Germinal center (tissue), 1 donor: ENCODE data around the gene KLF14.
"Not testable (repeated sequence)": the region's sequence is repeated elsewhere in the genome, so short reads cannot be mapped to it uniquely, and the experiment has no call there.

Experiments
- DNase-seq: peaks from one replicate; pipeline ENCODE4 v3.0.0; 2012; ENCODE audit warnings: mixed read lengths, low spot score

The KLF14 gene

DNA sequence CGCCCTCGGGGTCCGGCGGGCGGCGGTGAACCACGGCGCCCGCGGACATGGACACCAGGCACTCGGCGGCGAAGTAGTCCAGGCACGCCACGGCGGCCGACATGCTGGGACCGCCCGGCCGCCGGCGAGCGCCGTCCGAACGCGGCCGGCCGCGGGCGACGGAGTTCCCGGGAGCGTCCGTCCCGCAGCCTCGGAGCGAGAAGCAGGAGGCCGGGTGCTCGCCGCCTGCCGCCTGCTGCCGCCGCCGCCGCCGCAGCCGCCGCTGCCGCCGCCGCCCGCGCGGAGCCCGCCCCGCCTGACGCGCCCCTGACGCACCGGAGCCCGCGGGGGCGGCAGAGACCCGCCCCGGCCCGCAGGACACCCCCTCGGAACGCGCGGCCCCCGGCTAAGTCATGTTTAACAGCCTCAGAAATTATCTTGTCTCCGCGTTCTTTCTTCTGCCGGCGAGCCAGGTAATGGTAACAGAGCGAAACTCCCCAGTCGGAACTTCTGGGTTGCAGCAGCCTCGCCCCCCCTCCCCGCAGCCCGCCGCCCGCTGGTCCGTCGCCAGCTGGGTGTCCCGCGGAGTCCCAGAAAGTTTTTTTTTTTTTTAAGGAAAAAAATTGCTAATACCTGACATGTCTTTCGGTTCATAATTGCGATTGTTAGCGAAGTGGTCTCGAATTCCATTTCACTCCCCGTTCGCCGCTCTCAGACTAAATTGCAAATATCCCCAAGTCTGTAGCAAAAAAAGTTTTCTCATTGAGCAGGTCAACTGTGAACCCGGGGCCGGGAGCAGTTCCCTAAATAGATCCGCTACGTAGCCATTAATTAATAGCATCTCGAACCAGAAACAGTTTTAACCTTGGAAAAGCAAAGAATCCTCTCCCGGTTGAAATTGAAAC lies at the start of gene KLF14:
Gene KLF14 (minus strand): TSS at position 277 of the 884 bp plus-strand sequence. CDS start 174 bp downstream, at position 103.
- peak; percentile 56 for DNase-seq

DNA sequence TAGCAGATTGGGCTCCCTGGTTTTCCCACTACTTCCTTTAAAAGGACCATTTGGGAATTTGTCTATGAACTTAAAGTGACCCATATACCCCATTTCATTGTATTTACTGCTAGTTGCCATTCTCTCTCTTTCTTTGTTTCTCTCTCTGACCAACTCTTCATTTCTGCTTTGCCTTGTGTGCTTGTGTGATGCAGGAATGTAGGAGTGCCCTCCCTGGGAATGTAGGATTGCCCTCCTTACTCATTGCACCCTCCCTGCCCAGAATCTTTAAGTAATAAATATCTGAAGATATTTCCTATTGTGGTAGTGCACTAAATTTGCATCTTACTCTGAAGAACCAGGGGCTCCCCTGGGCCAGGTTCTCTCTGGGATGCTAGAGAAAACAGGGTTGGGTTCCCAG lies 47.3 kb upstream of the KLF14 start:
- no peak for DNase-seq

DNA sequence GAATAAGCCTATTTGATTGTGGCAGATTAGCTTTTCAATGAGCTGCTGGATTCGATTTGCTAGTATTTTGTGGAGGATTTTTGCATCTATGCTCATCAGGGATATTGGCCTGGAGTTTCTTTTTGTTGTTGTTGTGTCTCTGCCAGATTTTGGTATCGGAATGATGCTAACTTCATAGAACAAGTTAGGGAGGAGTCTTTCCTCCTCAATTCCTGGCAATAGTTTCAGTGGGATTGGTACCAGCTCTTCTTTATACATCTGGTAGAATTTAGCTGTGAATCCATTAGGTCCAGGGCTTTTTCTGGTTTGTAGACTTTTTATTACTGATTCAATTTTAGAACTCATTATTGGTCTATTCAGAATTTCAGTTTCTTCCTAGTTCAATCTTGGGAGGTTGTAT lies 43.4 kb upstream of the KLF14 start:
- no peak for DNase-seq

DNA sequence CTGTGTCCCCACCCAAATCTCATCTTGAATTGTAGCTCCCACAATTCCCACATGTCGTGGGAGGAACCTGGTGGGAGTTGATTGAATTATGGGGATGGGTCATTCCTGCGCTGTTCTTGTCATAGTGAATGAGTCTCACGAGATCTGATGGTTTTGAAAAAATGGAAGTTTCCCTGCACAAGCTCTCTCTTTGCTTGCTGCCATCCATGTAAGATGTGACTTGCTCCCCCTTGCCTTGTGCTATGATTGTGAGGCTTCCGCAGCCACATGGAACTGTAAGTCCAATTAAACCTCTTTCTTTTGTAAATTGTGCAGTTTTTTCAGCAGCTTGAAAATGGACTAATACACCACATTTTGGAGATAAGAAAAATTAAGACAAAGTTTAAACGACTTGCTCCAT lies 38.4 kb upstream of the KLF14 start:
- DNase-seq, result not testable (repeated sequence)

DNA sequence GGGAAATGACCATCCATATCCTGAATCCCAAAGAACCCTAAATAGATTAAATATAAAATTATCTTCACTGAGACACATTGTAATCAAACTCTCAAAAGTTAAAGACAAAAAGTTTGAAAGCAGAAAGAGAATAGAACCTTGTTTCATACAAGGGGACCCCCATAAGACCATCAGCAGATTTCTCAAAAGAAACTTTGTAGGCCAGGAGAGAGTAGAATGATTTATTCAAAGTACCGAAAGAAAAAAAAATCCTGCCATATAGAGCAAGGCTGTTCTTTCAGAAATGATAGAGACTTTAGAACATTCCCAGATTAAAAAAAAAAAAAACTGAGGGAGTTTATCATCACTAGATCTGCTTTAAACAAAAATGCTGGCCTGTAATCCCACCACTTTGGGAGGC lies 34.8 kb upstream of the KLF14 start:
- no peak for DNase-seq

DNA sequence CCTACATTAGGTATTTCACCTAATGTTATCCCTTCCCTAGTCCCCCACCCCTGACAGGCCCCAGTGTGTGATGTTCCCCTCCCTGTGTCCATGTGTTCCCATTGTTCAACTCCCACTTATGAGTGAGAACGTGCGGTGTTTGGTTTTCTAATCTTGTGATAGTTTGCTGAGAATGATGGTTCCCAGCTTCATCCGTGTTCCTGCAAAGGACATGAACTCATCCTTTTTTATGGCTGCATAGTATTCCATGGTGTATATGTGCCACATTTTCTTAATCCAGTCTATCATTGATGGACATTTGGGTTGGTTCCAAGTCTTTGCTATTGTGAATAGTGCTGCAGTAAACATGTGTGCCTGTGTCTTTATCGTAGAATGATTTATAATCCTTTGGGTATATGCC lies 30.6 kb upstream of the KLF14 start:
- DNase-seq, result not testable (repeated sequence)

DNA sequence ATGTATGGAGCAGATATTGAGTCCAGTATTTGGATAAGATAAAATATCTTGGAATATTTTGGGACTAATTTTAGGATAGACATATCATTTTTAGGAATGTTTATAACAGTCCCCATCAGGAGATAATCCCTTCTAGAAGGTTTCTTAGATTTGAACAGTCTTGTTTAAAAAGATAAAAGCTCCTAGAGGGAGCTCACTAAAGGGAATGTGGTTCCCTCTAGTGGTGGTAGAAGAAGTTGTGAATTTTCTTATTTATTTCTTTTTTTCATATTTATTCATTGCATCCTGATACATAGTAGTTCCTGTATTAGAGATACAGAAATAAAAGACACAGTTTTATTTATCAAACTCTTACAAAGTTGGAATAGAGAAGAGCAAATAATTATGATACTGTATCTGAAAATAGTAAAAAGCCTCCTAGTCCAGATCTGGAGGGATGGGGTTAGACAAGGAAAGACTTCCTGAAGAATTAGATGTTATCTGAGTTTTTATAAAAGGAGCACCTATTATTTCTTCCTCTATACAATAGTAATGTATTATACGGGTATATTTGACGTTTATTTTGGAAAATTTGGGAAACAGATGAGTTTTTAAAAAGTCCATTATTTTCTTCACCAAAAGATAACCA lies 24.5 kb upstream of the KLF14 start:
- DNase-seq, result peak; percentile 36

DNA sequence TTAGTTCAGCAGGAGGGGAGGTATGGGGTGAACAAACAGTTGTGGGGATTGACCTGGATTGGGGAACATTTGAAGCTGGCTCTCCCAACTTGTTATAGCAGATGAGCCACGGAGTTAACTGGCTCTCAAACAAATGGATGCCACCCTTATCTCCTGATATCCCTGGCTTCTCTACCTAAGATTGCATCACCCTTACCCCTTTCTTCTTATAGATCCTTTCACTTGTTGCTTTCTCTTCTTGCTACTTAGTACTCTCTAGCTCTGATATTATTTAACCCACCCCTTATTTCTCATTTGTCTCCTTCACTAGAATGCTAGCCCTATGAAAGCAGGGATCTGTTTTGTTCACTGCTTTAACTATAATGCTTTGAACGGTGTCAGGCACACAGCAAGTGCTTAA lies 22.3 kb upstream of the KLF14 start:
- DNase-seq, result no peak

DNA sequence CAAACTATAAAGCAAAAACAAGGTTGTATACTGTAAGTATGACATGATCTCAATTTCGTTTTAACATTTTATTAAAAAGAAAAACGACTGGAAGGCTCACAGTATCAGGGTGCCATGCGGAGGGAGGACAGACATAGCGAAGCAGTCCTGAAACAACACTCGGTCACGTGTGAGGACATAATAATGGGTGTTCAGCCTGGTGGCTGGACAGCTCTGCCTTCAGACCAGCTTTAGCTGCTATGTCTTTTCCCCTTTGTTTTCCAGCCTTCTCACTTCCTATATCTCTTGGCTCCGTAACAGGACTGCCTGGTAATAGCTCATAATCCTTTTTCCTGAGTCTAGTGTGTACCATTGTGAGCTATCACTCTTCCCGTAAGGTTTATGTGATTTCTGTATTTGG lies 18.4 kb upstream of the KLF14 start:
- no peak for DNase-seq

DNA sequence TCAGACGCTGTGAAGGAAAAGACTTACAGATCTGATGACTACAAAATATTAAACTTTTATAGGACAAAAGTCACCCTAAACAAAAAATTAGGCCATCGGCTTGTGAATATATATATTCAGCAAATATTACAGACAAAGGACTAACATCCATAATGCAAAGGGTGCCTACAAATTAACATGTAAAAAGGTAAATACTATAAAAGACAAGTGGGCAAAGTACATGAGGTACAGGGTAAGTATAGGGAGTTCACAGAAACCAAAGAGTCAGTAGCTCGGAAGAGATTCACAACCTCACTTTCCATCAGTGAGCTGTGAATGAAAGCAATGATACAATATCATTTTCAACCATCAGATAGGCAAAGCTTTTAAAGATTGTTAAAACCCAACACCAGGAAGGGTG lies 16.7 kb upstream of the KLF14 start:
- no peak for DNase-seq

DNA sequence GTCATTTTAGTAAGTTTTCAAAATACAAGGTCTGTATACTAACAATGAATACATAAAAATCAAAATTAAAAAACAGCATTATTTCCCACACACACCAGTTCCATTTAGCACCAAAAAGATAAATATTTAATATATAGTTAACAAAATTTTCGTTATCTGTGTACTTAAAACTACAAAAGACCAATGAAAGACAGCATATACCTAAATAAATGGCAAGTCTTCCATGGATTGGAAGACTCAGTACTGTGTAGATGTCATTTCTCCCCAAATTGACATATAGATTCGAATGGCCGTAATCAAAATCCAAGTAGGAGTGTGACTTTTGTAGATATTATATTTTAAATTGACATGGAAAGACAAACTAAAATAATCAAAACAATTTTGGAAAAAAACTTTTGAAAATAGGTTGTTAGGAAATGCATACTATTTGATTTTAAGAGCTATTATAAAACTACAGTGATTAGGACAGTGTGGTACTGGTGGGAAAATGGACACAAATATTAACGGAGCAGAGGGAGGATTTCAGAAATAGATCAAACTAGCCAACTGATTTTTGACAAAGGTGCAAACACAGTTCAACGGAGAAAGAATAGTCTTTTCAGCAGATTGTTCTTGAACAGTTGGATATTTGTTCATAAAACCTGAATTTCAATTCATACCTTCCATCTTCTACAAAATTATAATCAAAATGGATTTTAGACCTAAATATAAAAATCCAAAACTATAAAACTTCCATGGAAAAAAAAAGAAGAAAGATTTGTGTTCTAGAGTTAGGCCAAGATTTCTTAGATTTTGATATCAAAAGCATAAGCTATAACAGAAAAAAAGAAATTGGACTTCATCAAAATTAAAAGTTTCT lies 14.8 kb upstream of the KLF14 start:
- no peak for DNase-seq

DNA sequence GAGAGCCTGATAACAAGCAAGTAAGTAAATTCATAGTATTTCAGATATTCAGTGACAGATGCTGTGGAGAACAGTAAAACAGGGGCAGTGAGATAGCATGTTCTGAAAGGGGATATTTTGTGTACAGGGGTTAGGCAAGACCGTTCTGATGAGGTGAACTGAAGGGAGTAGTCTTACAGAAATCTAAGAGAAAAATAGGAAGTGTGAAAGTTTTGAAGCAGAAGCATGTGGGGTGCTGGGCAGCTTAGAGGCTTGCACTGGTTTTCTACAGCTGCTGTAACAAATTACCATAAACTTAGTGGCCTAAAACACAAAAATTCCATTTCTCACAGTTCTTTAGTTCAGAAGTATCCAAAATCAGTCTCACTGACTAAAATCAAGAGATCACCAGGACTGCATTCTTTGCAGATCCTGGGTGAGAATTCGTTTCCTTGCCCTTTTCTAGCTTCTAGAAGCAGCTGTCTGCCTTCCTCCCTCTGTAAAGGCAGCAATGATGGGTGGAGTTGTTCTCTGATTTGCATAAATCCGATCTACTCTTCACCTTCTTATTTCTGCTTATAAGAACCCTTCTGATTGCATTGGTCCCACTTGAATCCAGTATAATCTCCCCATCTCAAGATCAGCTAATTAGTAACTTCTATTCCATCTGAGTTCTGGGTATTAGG lies 7.5 kb upstream of the KLF14 start:
- DNase-seq, result peak; percentile 23

DNA sequence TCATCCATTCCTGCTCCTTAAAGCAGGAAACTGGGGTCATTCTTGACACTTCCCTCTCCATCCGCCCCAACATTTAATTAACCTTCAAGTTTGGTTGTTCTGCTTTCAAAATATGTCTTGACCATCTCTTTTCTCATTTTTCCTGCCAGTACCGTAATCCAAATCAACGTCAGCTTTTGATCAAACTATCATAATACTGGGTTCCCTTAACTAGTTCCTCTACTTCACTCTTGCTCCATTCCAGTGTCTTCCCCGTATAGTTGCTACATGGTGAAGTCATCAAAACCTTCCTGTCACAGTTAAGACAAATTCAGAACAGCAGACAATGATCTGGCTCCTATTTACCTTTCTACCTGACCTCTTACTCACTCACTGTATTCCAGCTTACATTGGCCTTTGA lies 6.6 kb upstream of the KLF14 start:
- DNase-seq, result no peak

DNA sequence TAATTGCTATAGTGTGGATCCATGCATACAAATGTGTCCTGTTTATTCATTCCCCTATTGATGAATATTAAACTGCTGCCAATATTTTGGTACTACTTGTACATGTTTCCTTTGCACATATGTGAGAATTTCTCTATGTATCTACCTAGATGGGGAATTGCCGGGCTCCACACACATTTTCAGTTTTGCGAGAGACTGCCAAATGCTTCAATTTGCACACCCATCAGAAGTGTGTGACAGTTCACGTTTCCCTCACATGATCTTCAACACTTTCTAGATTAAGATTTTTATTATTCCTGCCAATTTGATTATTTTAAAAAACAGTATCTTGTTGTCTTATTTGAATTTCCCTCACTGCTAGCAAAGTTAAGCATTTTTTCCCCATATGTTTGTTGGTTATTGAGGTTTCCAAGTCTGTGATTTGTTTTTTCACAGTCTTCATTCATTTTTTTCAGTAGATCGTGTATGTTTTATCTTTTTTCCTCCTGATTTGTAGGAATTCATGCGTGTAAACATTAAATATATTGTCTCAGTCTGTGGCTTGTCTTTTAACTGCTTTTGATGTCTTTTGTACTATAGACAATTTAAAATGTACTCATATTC lies 2.4 kb upstream of the KLF14 start:
- no peak for DNase-seq

DNA sequence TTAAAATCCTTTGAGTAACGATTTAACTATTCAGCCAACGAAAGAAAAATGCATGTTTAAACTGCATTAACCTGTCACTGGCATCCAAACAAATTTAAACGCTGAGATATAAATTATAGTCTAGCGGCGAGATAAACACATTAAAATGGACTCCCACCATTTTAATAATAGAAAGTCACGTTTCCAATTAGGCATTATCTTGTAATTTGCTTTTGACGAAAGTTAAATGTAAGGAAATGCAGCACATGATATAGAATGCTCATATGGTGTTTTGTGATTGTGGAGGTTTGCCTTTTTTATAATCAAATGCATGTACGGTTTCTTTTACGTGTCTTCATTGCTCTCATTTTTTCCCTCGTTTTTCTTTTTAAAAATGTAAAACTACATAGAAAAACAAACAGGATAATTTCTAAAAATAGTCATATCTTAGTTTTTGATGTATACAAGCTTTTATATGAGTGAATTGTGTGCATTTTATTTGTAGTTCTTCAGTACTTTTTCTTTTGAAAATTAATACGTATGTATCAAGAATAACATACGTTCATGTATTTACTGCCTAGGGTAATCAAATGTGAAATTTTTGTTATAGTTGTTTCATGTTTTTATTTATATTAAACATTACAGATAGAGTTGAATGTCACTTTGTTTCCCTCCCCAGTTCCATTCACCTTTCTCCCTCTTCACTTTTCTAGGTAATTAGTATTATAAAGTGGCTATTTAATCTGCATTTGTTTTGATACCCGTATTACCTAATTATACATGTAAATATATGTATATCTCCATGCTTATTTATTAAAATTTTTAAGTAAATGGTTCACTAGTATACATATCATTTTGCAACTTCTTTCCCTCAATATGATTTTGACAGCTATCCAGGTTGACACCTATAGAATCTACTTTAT lies 1.1 kb upstream of the KLF14 start:
- no peak for DNase-seq

DNA sequence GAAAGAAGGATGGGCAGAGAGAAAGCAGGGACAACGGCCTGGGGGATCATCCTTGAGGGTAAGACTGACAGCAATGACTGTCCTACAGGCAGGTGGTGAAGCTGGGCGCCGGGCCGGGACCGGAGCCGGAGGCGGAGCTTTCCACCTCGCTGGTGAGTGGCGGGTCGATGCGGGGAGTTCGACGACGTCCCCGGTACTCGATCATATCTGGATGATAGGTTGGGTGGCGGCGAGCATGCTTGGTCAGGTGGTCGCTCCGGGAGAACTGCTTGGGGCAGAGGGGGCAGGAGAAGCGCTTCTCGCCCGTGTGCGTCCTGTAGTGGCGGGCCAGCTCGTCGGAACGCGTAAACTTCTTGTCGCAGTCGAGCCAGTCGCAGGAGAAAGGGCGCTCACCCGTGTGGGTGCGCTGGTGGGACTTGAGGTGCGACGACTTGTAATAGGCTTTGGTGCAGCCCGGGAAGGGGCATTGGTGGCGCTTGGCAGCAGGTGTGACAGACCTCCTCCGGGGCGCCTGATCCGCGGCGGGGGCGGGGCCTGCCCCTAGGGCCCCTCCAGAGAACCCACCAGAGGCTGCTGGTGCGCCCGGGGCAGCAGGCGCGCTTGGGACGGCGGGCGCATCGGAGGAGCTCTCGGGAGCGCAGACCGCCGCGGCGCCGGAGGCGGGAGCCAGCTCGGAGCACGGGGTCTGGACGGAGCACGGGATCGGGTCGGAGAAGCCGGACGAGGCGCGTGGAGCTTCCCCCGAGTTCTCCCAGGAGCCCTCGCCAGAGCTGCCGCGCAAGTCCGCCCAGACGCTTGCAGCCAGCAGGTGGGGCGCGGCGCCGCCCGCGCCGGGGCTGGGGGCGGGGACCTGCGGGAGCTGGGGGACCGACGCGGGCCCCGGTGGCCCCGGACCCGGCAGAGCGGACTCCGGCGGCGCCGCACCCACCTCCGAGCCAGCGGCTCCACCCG lies 752 bp downstream of the KLF14 start:
- peak; percentile 47 for DNase-seq

DNA sequence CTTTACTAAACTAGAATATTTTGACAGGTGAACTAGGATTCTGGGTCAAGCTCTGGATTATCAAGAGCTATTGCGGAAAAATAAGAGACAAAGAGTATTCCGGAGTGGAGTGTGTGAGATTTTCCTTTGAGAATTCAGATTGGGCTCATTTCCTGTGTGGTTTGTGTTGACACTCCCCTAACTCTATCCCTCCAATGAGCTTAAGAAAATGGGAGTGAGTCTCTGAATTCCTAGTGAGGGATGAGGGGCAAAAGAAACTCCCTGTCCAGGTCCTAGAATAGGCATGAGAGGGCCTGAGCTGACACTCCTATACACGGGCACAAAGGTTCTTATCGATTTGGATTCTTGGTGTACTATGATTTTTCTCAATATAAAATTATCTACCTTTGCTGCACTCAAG lies 10.2 kb downstream of the KLF14 start:
- no peak for DNase-seq

DNA sequence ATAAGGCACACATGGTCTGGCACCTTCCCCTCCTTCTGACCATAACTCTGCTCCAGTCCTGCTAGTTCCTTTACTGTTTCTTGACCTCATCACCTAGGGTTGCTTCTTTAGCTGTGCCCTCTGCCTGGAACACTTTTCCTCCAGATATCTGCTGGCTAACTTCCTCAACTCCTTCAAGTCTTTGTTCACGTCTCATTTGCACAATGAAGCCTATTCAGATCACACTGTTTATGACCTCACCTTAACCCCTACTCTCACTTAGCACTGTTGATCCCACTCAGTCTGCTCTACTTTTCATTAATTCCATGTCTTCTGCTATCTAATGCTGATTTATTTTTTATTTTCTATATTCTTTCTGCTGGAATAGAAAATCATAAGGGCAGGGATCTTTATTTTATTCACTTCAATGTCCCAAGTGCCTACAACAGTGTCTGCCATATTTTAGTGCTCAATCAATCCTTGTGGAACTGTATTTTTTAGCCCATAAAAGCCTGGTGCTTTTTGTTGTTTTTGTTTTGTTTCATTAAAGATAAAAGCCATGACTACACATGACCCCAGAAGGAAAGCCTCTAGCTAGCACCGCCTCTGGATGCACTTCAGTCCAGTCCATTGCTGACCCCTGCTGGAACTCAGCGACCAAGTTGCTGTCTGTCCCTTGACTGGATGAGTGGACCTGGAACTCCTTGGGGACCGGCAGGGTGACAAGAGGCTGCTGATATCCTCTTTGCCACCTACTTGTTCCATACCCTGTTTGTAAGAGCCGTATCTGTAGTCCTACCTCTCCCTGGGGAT lies 12.3 kb downstream of the KLF14 start:
- no peak for DNase-seq

DNA sequence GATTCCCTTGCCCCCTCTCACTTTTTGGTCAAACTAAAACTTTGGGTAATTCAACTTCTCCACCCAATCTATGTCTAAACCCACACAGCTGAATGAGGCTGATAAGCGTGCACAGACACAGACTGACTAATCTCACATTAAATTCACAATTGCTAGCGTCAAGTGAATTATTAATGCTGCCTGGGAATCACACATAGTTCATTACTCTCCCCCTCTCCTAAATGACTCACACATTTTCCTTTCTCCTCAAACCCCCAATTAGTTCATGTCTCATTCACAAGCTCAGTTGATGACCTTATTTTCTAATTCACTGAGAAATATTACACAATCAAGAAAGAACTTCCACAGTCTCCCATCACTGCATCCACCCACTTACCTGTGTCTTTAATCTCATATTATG lies 14.5 kb downstream of the KLF14 start:
- no peak for DNase-seq
